Gastrocnemius medialis (tissue), 4 donors: ENCODE results near the gene GRIN1.

Experiments used
- POLR2A ChIP-seq, 2 donors: fragments of 450-650 bp; IDR thresholded peaks; one replicate each; pipeline ENCODE4 v1.6.1; 2017; ENCODE audit warnings: antibody characterized with exemption in 2 of 2, mild to moderate bottlenecking in 2 of 2, moderate library complexity in 2 of 2
- TF ChIP-seq, protein P1 (sequence below), 5 experiments: fragments of 450-650 bp in 3 of 5; fragments of 200-600 bp in 2 of 5; sonication (generic) in 2 of 5; IDR thresholded peaks in 4 of 5; conservative IDR thresholded peaks in 1 of 5; 1 replicate in 4 of 5; 2 replicates in 1 of 5; pipeline ENCODE4 v1.5.1; 2016 to 2019; ENCODE audit warnings: antibody characterized with exemption in 5 of 5, mild to moderate bottlenecking in 3 of 5, moderate library complexity in 3 of 5

DNA sequence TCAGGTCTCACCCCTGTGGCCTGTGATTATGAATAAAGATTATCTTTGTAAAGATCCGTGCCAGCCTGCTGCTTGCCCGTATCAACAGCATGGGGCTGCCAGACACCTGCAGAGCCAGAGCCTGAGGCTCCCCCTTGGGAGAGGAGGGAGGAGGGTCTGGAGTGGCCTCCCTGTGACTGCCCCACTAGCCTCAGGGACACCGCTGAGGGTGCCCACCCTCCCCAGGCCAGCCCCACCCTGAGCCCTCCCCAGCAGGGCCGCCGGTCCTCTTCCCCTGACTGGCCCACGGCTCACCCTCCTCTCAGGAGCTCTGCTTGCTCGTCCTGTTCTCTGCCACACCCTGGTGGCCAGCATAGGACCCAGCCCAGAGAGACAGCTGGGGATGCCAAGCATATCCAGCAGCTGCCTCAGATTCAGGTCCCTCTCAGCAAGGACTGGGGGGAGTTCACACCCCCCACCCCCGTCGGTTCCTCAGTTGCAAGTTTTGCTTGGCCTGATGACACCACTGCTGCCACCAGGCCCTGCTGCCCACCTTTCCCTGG lies 51.4 kb downstream of the GRIN1 start:
- TF ChIP-seq, protein P1, sequence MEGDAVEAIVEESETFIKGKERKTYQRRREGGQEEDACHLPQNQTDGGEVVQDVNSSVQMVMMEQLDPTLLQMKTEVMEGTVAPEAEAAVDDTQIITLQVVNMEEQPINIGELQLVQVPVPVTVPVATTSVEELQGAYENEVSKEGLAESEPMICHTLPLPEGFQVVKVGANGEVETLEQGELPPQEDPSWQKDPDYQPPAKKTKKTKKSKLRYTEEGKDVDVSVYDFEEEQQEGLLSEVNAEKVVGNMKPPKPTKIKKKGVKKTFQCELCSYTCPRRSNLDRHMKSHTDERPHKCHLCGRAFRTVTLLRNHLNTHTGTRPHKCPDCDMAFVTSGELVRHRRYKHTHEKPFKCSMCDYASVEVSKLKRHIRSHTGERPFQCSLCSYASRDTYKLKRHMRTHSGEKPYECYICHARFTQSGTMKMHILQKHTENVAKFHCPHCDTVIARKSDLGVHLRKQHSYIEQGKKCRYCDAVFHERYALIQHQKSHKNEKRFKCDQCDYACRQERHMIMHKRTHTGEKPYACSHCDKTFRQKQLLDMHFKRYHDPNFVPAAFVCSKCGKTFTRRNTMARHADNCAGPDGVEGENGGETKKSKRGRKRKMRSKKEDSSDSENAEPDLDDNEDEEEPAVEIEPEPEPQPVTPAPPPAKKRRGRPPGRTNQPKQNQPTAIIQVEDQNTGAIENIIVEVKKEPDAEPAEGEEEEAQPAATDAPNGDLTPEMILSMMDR (IDR thresholded peaks at IDR 0.05 in 4 of 5, conservative IDR thresholded peaks at IDR 0.05 in 1 of 5) = no peak
- no peak for TF ChIP-seq POLR2A (IDR thresholded peaks at IDR 0.05)
